Natural killer cell (primary cell): Measurements from ENCODE around the gene KRTAP10-2. TPM values are rescaled to one million over a fixed set of nuclear protein-coding genes. Genes with fewer than 3 reads are reported as not detected.

Experiments
- ATAC-seq, 3 donors: fragments of 150-1000 bp in 2 of 3; fragments of 200-7000 bp in 1 of 3; cut with Tn5 transposase; 1 replicate in 1 of 3; 2 replicates in 2 of 3; pipeline ENCODE4 v1.10.0; 2021; ENCODE audit warnings: mild to moderate bottlenecking in 2 of 3, moderate library complexity in 2 of 3
- DNase-seq, 2 donors: peaks; one replicate each; pipeline versions ENCODE4 v3.0.0 to v3.0.0-alpha.2; 2013 to 2021; ENCODE audit warnings: mixed read lengths in 1 of 2
- H3K27ac ChIP-seq: one replicate; pipeline ENCODE4 v1.5.1; 2013; ENCODE audit warnings: mild to moderate bottlenecking, low read length
- H3K27me3 ChIP-seq: one replicate; pipeline ENCODE4 v1.6.1; 2013; ENCODE audit warnings: low read length; ENCODE audit not compliant: control insufficient read depth, insufficient read depth
- H3K36me3 ChIP-seq: one replicate; pipeline ENCODE4 v1.6.1; 2013; ENCODE audit warnings: low read length; ENCODE audit not compliant: control insufficient read depth, insufficient read depth
- H3K4me1 ChIP-seq: one replicate; pipeline ENCODE4 v1.6.1; 2013; ENCODE audit warnings: low read length; ENCODE audit not compliant: control insufficient read depth, insufficient read depth
- H3K4me3 ChIP-seq: one replicate; pipeline ENCODE4 v1.5.1; 2013; ENCODE audit warnings: low read length
- H3K9me3 ChIP-seq: one replicate; pipeline ENCODE4 v1.6.1; 2013; ENCODE audit warnings: low read length; ENCODE audit not compliant: control insufficient read depth, insufficient read depth
- H3K27ac Mint-ChIP-seq, 2 donors: one replicate each; pipeline ENCODE4 v1.8.0; 2022; ENCODE audit warnings: mild to moderate bottlenecking in 2 of 2, mixed read lengths in 2 of 2, moderate library complexity in 1 of 2
- H3K27me3 Mint-ChIP-seq, 2 donors: one replicate each; pipeline ENCODE4 v1.8.0; 2022; ENCODE audit warnings: low read depth in 2 of 2, mixed read lengths in 2 of 2
- H3K36me3 Mint-ChIP-seq: one replicate; pipeline ENCODE4 v1.8.0; 2022; ENCODE audit warnings: mixed read lengths
- H3K4me1 Mint-ChIP-seq, 2 donors: one replicate each; pipeline ENCODE4 v1.8.0; 2022; ENCODE audit warnings: mixed read lengths in 2 of 2
- H3K4me3 Mint-ChIP-seq: one replicate; pipeline ENCODE4 v1.8.0; 2022; ENCODE audit warnings: mild to moderate bottlenecking, moderate library complexity, mixed read lengths
- H3K9me3 Mint-ChIP-seq, 2 donors: one replicate each; pipeline ENCODE4 v1.8.0; 2022; ENCODE audit warnings: mixed read lengths in 2 of 2
- CTCF ChIP-seq: fragments of 200-600 bp; IDR thresholded peaks from one replicate; pipeline ENCODE4 v1.8.0; 2022; ENCODE audit warnings: antibody characterized with exemption
- WGBS: methylation state at CpG from one replicate; pipeline ENCODE4 v1.1.7; 2013; ENCODE audit warnings: missing lambda C conversion rate; ENCODE audit not compliant: insufficient coverage; 5-methylcytosine and 5-hydroxymethylcytosine counted together
- intact Hi-C: fragments of 100-400 bp; cut with micrococcal nuclease; formaldehyde crosslinking; loops from one replicate; pipeline ENCODE4 v1.14.2; 2022
- total RNA-seq, 4 donors: library from RNA; stranded (reverse); fragments of 120-200 nt in 1 of 4; gene quantifications; one replicate each; pipeline versions ENCODE4 v1.2.3 to v1.2.4, GENCODE V29; 2013 to 2022

Gene KRTAP10-2
- total RNA-seq, 3 donors from 2014 or later (not counting 1 experiment from before 2014, with no cell fraction given), result not detected

- 88% methylated on average over 10 of the region's 10 CpGs for WGBS
- DNase-seq, result no peak
- H3K9me3 Mint-ChIP-seq, result no peaks in the 10 kb centered on the region
These were observed 22.7 kb downstream of the KRTAP10-2 start for GRCh38 chr21:44528634-44528995.

GRCh38 chr21:44527983-44528633 is 23.2 kb downstream of the KRTAP10-2 start:
- H3K4me1 Mint-ChIP-seq, result peaks cover 0 to 5% of the 10 kb centered on the region in 2 donors
- intact Hi-C loops, result no loop called here
- no peak for TF ChIP-seq CTCF
- no peak for ATAC-seq
- no peaks in the 10 kb centered on the region for H3K27me3 ChIP-seq
- no peak overlapping the region for H3K27ac Mint-ChIP-seq
- no peaks in the 10 kb centered on the region for H3K9me3 Mint-ChIP-seq
- H3K36me3 Mint-ChIP-seq, result no peaks in the 10 kb centered on the region
- H3K27me3 Mint-ChIP-seq, result no peaks in the 10 kb centered on the region
- no peak overlapping the region for H3K4me3 Mint-ChIP-seq
- H3K36me3 ChIP-seq, result no peaks in the 10 kb centered on the region
- H3K4me1 ChIP-seq, result no peaks in the 10 kb centered on the region
- DNase-seq, result no peak
- no peak overlapping the region for H3K4me3 ChIP-seq
- no peak overlapping the region for H3K27ac ChIP-seq
- no peaks in the 10 kb centered on the region for H3K9me3 ChIP-seq
- 86% methylated on average over 18 of the region's 18 CpGs for WGBS

More at GRCh38 chr21:44528634-44528995, 22.7 kb downstream of the KRTAP10-2 start:
- H3K27ac Mint-ChIP-seq, result no peak overlapping the region
- intact Hi-C loops, result no loop called here
- H3K36me3 ChIP-seq, result no peaks in the 10 kb centered on the region
- H3K27ac ChIP-seq, result no peak overlapping the region
- no peak overlapping the region for H3K4me3 ChIP-seq
- H3K9me3 ChIP-seq, result no peaks in the 10 kb centered on the region
- H3K36me3 Mint-ChIP-seq, result no peaks in the 10 kb centered on the region
- H3K27me3 ChIP-seq, result no peaks in the 10 kb centered on the region
- TF ChIP-seq CTCF, result no peak
- no peak for ATAC-seq
- H3K4me1 ChIP-seq, result no peaks in the 10 kb centered on the region
- H3K4me1 Mint-ChIP-seq, result peaks cover 0 to 5% of the 10 kb centered on the region in 2 donors
- no peak overlapping the region for H3K4me3 Mint-ChIP-seq
- no peaks in the 10 kb centered on the region for H3K27me3 Mint-ChIP-seq

- DNase-seq (no peak), ATAC-seq (no peak)
- Mint-ChIP-seq H3K4me1 (peaks cover 0 to 5% of the 10 kb centered on the region in 2 donors), H3K36me3 (no peaks in the 10 kb centered on the region), H3K9me3 (no peaks in the 10 kb centered on the region), H3K27me3 (no peaks in the 10 kb centered on the region), H3K27ac (no peak overlapping the region), H3K4me3 (no peak overlapping the region)
- no peak overlapping the region for H3K4me3 ChIP-seq
- intact Hi-C loops, result no loop called here
- H3K9me3 ChIP-seq, result no peaks in the 10 kb centered on the region
- H3K36me3 ChIP-seq, result no peaks in the 10 kb centered on the region
- 88% methylated on average over 37 of the region's 37 CpGs for WGBS
- H3K27me3 ChIP-seq, result no peaks in the 10 kb centered on the region
- no peaks in the 10 kb centered on the region for H3K4me1 ChIP-seq
- no peak for TF ChIP-seq CTCF
- H3K27ac ChIP-seq, result no peak overlapping the region
These were observed 23.9 kb downstream of the KRTAP10-2 start for GRCh38 chr21:44527156-44527982.
